CD1c-positive myeloid dendritic cell (primary cell): ENCODE results near the gene TOMM20L.

ENCODE experiments used
- DNase-seq: peaks from one replicate; pipeline ENCODE4 v3.0.0-alpha.2; 2016; ENCODE audit errors: extremely low spot score

The TOMM20L gene

DNA sequence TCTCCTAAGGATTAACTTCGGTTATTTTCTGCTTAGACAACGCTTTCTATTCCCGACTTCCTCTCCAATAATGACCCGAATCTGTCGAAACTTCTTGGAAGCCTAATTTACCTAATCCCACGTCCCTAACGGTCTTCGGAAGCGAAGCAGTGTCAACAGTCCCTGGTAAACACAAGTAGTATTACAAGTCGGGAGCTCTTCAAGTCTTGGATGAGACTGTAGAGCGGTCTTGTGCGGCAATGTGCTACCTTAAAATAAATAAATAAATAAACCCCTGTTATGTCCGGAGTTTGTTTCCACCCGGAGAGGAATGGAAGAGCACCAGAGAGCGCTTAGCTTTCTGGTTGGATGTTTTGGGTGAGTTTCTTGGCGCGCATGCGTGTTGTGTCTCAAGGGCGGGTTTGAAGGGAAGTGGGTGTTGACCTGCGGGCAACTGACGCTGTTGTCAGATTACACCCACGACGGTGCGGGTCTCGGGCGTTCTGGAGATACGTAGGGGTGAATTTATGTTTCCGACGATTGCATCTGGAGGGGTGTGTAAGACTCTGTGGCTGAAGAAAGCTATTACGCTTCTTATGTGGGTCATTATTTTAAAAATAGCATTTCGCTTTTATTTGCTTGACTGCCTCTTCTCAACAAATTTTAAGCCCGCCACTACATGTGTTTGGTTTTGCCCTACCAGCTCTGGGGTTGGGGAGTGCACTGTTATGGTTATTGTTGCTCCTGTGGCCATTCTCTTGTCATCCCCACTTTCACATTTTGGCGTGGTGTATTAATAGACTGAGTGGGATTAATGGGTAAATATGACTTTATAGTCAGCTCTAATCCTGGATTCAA lies 31.8 kb downstream of the TOMM20L start, which contains the start of the genes KIAA0586 and TIMM9:
TSS of gene KIAA0586 (plus strand) at position 439 of the 837 bp plus-strand sequence. CDS start 546 bp downstream, outside the sequence.
TSS of gene TIMM9 (minus strand) at position 251 of the 837 bp plus-strand sequence. CDS start 15,586 bp downstream, outside the sequence.
- peak; percentile 99 for DNase-seq

DNA sequence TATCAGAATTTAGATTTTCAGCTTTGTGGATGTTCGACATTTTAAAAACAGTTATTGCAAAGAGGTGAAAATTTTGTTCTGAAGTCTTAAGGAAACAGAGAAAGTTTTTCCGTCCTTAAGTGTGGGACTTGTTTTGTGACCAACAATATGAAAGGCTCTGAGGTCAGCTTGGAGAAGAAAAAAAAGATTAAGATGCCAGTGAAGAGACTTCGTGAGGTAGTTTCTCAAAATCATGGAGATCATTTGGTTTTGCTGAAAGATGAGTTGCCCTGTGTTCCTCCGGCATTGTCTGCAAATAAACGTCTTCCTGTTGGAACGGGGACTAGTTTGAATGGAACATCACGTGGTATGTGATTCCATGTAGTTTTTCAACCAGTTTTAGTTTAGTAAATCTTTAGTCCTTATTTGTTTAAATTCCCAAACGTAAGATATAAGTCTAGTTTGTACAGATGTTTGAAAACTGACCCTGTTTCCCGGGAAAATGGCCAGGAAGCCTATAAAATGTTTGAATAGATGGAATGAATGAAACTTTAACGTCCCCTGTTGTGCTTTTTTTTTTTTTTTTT lies 32.5 kb downstream of the TOMM20L start:
- peak; percentile 37 for DNase-seq

DNA sequence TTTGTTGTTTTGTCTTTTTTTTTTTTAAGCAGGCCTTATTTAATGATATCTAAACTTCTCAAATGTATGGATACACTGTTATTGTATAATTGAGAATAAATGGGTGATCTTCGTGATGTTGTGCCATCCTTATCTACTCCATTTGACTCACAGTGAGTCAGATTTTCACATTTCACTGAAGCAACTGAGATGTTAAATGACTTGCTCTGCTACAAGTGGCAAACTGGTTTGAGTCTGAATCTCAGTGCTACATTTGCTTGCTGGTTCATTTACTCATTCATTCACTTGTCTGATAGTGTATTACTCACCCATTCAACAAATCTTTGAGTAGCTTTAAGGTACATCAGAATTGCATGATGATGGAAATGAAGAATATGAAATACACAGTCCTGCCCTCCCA lies 34.4 kb downstream of the TOMM20L start:
- no peak for DNase-seq

DNA sequence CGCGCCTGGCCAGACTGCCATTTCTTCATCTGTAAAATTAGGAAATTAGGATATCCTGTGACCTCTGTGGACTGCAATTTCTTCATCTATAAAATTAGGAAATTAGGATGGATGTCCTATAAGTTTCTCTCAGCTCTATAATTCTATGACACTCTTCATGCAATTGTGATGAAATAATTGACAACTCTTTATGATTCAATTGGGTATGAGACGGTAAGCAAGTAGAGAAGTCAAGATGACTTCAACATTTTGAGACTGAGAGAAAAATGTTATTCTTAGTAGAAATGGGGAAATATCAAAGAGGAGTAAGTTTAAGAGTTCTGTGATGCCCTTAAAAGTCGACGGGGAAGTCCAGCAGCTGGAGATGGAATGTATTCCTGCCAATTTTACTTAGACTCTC lies 43.7 kb downstream of the TOMM20L start:
- peak; percentile 9 for DNase-seq

DNA sequence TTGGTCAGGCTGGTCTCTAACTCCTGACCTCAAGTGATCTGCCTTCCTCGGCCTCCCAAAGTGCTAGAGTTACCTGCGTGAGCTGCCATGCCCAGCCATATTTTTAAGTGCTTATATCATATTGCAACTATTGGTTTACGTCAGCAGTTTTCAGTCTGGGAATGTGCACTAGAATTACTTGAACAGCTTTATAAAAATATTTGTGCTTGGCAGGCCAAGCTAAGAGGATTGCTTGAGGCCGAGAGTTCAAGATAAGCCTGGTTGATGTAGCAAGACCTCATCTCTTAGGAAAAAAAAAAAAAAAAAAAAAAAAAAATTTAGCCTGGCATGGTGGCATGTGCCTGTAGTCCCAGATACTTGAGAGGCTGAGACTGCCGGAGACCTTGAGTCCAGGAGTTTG lies 48.9 kb downstream of the TOMM20L start:
- no peak for DNase-seq

DNA sequence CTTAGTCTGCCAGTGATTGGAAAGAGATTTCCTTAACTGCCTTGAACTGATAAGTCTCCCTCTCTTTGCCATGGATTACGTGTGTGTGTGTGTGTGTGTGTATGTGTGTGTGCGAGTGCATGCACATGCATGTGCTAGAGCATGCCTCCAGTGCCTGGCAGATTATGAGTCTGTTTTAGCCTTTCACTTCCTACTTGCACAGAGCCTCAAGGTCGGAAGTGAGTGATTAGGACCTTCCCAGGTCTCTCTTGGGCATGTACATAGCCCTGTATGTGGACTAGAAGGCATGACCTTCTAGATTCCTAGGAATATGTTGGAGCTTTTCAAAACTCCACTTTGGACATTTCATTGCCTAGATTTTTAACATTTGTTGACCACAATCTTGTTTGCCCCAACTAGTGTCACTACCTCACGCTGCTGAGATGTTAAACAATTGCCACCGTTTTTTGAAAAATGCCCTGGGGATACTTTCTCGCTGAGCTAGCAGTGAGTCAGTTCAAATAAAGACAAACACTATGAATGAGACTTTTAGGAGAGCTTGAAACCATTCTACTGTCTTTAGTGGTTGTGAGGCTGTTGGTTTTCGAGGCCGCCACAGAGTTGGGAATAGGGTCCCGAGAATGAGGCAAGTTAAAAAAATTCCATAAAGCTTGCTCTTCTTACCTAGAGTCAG lies 60.0 kb downstream of the TOMM20L start:
- DNase-seq: no peak
